GM06990 (cell line): ENCODE measurements around the gene UBAC2.

Source experiments
- DNase-seq: peaks from one replicate; pipeline ENCODE4 v3.0.0-alpha.2; 2011; ENCODE audit not compliant: insufficient read length; ENCODE audit errors: extremely low read depth
- H3K27me3 ChIP-seq: replicated peaks from 2 replicates; pipeline ENCODE4 v1.6.0; 2011; ENCODE audit warnings: low read length; ENCODE audit not compliant: control insufficient read depth, insufficient read depth
- H3K36me3 ChIP-seq: 2 replicates; pipeline ENCODE4 v1.5.1; 2011; ENCODE audit warnings: low read length; ENCODE audit not compliant: control insufficient read depth, insufficient read depth
- H3K4me3 ChIP-seq: replicated peaks from 2 replicates; pipeline ENCODE4 v1.5.1; 2011; ENCODE audit warnings: low read depth, mild to moderate bottlenecking, control low read depth, low read length
- TF ChIP-seq, protein P1 (sequence below): IDR thresholded peaks from 2 replicates; pipeline ENCODE4 v1.5.1; 2011; ENCODE audit warnings: low read length, control low read depth, mild to moderate bottlenecking, inconsistent platforms; ENCODE audit not compliant: insufficient read depth, poor library complexity, severe bottlenecking

UBAC2 gene

DNA sequence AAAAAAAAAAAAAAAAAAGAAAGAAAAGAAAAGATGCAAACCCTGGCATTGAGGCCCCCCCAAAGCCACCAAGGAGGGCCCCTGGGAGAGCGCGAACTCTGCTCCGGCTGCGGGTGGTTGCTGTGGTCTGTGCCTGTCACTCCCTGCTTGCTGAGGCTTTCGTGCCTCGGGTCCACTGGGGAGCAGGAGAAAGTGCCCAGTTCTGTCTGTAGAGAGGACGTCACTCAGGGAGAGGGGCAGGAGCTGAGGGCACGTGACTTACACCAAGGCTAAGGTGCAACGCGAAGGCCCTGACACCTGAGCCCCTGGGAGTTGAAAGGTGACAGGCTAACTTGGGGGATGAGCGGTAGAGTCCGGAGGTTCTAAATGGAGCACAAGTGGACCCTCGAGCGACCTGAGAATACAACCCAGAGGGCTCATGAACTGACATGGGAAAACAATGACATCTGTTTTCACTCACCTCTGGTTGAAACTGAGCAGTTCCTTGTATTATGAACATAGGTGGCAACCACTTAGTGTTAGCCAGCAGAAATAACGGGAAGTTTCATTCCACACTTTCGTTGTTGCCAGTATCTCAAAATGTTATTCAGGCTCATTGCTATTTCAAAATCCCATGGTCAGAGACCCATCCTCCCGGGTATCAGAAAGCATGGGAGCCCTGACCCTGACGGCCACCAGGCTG lies 231.4 kb downstream of the UBAC2 start:
- TF ChIP-seq, protein P1, sequence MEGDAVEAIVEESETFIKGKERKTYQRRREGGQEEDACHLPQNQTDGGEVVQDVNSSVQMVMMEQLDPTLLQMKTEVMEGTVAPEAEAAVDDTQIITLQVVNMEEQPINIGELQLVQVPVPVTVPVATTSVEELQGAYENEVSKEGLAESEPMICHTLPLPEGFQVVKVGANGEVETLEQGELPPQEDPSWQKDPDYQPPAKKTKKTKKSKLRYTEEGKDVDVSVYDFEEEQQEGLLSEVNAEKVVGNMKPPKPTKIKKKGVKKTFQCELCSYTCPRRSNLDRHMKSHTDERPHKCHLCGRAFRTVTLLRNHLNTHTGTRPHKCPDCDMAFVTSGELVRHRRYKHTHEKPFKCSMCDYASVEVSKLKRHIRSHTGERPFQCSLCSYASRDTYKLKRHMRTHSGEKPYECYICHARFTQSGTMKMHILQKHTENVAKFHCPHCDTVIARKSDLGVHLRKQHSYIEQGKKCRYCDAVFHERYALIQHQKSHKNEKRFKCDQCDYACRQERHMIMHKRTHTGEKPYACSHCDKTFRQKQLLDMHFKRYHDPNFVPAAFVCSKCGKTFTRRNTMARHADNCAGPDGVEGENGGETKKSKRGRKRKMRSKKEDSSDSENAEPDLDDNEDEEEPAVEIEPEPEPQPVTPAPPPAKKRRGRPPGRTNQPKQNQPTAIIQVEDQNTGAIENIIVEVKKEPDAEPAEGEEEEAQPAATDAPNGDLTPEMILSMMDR, result no peak
- peak; percentile 89 for DNase-seq
- H3K4me3 ChIP-seq, result peak overlapping the region; percentile 19
- H3K36me3 ChIP-seq, result no peaks in the 10 kb centered on the region
- no peaks in the 10 kb centered on the region for H3K27me3 ChIP-seq

DNA sequence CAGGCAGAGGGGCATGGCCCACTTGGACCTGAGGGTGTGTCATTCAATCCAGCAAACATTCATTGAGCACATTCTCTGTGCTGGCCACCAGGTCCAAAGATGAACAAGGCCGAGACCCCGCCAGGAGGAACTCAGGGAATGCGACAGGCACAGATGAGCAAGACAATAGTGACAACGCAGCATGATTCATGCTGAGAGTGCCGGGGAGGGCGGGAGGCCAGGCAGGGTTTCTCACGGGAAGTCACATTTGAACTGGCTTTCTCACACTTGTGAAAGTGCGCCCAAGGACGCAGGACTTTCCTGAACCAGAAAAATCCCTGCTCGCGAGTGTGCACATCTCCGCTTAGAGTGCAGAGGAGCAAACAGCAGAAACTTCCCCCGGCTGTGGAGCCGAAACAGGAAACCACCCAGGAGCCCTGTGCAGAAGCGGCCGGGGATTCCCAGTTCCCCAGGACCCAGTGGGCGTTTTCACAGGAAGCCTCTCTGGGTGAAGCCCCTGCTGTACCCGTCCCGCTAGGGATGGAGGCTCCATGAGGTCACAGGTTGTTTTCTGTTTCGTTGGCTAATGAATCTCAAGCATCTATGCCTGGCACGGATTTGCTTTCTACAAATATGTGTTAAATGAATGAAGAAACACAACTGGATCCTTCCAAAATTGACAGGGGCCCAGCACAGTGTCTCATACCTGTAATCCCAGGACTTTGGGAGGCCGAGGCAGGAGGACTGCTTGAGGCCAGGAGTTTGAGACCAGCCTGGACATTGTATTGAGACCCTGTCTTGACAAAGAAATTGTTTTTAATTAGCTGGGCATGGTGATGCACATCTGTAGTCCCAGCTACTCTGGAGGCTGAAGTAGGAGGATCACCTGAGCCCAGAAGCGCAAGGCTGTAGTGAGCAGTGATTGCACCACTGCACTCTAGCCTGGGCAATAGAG lies 232.2 kb downstream of the UBAC2 start:
- H3K27me3 ChIP-seq, result no peaks in the 10 kb centered on the region
- TF ChIP-seq, protein P1, result no peak
- no peaks in the 10 kb centered on the region for H3K36me3 ChIP-seq
- DNase-seq, result peak; percentile 89
- peak overlapping the region; percentile 19 for H3K4me3 ChIP-seq

DNA sequence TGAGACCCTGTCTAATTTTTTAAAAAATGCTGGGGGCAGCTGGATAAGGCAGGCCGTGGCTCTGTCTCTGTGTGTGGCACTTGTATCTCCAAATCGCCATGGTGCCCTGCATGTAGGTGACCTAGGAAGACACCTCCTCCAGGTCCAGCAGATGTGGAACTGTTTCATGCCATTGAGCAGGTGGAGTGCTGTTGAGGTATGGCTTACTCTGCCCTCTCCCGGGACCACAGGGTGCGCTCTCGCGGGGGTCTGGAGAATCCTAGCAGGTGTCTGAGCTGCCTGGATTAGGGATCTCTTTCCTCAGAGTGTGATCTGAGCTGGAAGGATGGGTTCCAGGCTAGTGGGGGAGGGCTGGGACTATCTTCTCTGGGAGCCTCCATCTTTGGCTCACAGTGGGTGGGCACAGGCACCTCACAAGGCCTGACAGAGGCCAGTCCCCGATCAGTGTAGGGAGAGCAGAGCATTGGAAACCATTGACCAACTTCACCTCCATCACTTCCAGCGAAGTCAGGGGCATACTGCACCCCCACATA lies 233.0 kb downstream of the UBAC2 start:
- no peak overlapping the region for H3K4me3 ChIP-seq
- DNase-seq, result no peak
- no peaks in the 10 kb centered on the region for H3K27me3 ChIP-seq
- no peaks in the 10 kb centered on the region for H3K36me3 ChIP-seq
- TF ChIP-seq, protein P1, result no peak

DNA sequence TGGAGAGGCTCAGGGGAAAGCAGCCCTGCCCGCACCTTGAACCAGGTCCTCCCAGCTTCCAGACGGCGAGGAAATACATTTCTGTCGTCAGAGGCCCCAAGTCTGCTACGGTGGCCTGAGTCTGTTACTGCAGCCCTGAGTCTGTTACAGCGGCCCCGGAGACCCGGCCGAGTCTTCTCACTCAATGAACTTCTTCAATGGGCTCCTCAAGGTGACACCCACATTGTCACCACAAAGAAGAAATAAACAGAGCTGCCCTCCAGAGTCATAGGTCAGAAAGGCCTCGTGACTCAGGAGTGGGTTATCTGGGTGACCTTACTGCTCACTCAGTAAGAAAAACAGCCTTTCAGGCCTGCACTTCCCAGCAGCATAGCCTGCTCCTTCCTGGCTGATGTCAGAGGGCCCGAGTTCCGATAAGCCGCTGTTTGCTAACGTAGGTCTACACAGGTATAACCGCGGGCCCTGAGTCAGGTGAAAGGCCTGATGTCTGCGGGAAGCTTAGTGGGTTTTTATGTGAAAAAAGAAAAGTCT lies 233.7 kb downstream of the UBAC2 start:
- H3K27me3 ChIP-seq, result no peaks in the 10 kb centered on the region
- DNase-seq, result no peak
- H3K4me3 ChIP-seq, result no peak overlapping the region
- TF ChIP-seq, protein P1, result no peak
- H3K36me3 ChIP-seq, result no peaks in the 10 kb centered on the region

DNA sequence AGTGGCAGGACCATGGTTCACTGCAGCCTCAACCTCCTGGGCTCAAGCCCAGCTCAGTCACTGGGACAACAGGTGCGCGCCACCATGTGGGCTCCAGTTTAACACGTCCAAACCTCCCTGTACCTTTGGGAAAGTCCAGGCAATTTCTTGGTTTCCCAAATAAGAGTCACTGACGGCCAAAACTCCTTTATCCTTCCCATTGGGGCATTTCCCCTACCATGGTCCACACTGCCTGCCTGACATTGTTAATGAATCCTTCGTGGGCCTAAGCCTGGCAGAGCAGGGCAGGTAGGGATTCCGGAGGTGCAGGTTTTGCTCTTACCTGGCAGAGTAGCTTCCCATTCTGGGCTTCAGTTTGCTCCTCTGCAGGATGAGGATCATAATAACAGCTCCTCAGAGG lies 234.5 kb downstream of the UBAC2 start:
- H3K4me3 ChIP-seq, result no peak overlapping the region
- no peak for DNase-seq
- H3K27me3 ChIP-seq, result no peaks in the 10 kb centered on the region
- TF ChIP-seq, protein P1, result no peak
- H3K36me3 ChIP-seq, result no peaks in the 10 kb centered on the region
